Keratinocyte (primary cell): ENCODE data around the gene GRAPL.
"Not testable (repeated sequence)": the region's sequence is repeated elsewhere in the genome, so short reads cannot be mapped to it uniquely, and the experiment has no call there.

Experiments
- CTCF ChIP-seq, 3 experiments: IDR thresholded peaks in 1 of 3; conservative IDR thresholded peaks in 1 of 3; optimal IDR thresholded peaks in 1 of 3; 2 replicates in 2 of 3; 3 replicates in 1 of 3; pipeline versions ENCODE3 to v1.5.1; 2011; ENCODE audit warnings: low read length in 3 of 3, mild to moderate bottlenecking in 3 of 3, moderate library complexity in 2 of 3, control low read depth in 1 of 3, inconsistent platforms in 1 of 3; ENCODE audit not compliant: insufficient read depth in 2 of 3; ENCODE audit errors: extremely low read depth in 1 of 3
- EZH2 ChIP-seq: IDR thresholded peaks from one replicate; pipeline ENCODE4 v1.6.1; 2012; ENCODE audit warnings: inconsistent platforms, mild to moderate bottlenecking, low read length, moderate library complexity

GRCh38 chr17:19111801-19112458, 15.5 kb upstream of the GRAPL start:
- TF ChIP-seq CTCF (optimal IDR thresholded peaks at IDR 0.05 in 1 of 3, IDR thresholded peaks at IDR 0.05 in 1 of 3, conservative IDR thresholded peaks at IDR 0.05 in 1 of 3; ENCODE audit: extremely low read depth in 1 of 3, insufficient read depth in 2 of 3, low read length in 3 of 3); EZH2: not testable (repeated sequence)
